Urinary bladder (tissue), 4 donors: Measurements from ENCODE around the gene TMEM164. TPM values are rescaled to one million over a fixed set of nuclear protein-coding genes. Genes with fewer than 3 reads are reported as not detected.
"Not testable (repeated sequence)": the region's sequence is repeated elsewhere in the genome, so short reads cannot be mapped to it uniquely, and the experiment has no call there.

Experiments used
- DNase-seq: peaks from one replicate; pipeline ENCODE4 v3.0.0-alpha.2; 2015; ENCODE audit errors: extremely low spot score
- H3K27ac ChIP-seq: one replicate; pipeline ENCODE4 v1.5.1; 2013; ENCODE audit warnings: low read depth, mild to moderate bottlenecking, moderate library complexity
- H3K36me3 ChIP-seq: one replicate; pipeline ENCODE4 v1.6.1; 2013; ENCODE audit warnings: mild to moderate bottlenecking, moderate library complexity; ENCODE audit not compliant: insufficient read depth
- H3K4me1 ChIP-seq: one replicate; pipeline ENCODE4 v1.6.1; 2013; ENCODE audit warnings: mild to moderate bottlenecking, moderate library complexity; ENCODE audit not compliant: insufficient read depth
- H3K4me3 ChIP-seq: one replicate; pipeline ENCODE4 v1.5.1; 2013; ENCODE audit warnings: low read depth, low read length
- WGBS: extraction: QIAGEN DNeasy Blood & Tissue Kit; methylation state at CpG from one replicate; pipeline ENCODE4 v1.1.7; 2013; 5-methylcytosine and 5-hydroxymethylcytosine counted together
- polyA plus RNA-seq: library from polyadenylated mRNA; stranded (reverse); fragments of 200-250 nt; gene quantifications from one replicate; pipeline ENCODE4 v1.2.3, GENCODE V29; 2013
- total RNA-seq: library from RNA; depleted of rRNA; stranded (reverse); fragments of >200 nt; gene quantifications from one replicate; pipeline ENCODE4 v1.2.3, GENCODE V29; 2014
- donor health status: healthy with polysubstance abuse.
- donor health status: healthy.

TMEM164 gene
- 10.3 TPM for total RNA-seq
- 12.4 TPM for polyA plus RNA-seq

DNA sequence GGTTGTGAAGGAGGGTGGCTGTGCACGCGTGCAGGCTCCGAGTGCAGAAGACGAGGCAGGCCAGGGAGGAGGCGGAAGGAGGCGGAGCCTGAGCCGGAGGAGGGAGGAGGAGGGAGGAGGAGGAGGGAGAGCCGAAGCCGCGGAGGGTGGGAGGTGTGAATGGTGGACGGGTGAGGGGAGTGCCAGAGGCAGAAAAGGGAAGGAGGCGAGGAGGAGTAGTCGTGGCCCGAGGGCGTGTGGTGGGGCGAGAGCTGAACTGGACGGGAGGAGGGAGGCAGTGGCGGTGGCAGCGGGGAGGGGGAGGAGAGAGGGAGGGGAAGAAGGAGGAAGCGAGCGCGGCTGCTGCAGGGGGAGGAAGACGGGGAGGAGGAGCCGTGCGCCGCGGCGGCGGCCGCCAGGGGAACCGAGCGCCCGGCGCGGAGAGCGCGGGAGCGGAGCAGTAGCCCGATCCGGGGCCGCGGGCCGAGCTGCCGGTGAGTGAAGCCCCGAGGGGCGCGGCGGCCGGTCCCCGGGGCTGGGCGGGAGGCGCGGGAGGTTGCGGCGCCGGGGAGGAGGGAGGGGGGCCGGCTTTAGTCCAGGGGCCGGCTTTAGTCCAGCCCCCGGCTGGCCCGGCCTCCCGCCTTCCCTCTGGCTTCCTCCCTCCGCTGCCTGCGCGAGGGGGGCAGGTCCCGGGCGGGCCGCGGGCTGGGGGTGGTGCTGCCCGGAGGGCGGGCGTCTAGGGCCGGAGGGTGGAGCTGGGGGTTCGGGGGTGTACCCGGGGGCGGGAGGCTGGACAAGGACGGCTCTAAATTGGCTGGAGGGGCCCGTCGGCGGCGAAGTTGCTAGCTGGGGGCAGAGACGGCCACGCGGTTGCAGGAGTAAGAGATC is at the start of gene TMEM164:
TSS of gene TMEM164 (plus strand) at position 815 of the 867 bp plus-strand sequence. CDS start 661 bp downstream, outside the sequence.
- Histone ChIP-seq H3K4me1 (no peaks in the 10 kb centered on the region), H3K36me3 (no peaks in the 10 kb centered on the region), H3K4me3 (peak within 1 kb of the TSS; percentile 72), H3K27ac (peak within 1 kb of the TSS; percentile 89)
- peak; percentile 36 for DNase-seq
- WGBS: under 1% methylated on average over 69 of the region's 83 CpGs

DNA sequence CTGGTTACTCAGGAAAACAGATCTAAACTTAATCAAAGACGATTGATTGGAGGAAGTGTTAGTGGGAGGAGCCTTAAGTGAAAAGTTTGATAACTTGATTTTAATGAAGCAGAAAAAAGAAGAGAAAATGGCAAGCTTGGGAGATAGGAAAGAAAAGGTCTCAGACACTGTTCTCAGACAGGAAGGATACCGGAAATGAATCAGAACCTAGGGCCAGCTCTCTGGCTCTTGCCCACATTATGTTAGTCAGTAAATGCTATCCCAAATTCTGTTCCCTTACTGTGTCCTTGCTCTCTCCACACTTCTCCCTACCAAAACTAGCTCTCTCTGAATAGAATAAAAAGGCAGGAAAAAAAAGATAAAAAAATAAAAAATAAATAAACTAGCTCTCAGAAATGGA is 48.6 kb upstream of the TMEM164 start:
- DNase-seq: no peak
- Histone ChIP-seq H3K27ac (no peak overlapping the region), H3K36me3 (no peaks in the 10 kb centered on the region), H3K4me1 (no peaks in the 10 kb centered on the region), H3K4me3 (no peak overlapping the region)
- WGBS: 82% methylated on average over 2 of the region's 2 CpGs

DNA sequence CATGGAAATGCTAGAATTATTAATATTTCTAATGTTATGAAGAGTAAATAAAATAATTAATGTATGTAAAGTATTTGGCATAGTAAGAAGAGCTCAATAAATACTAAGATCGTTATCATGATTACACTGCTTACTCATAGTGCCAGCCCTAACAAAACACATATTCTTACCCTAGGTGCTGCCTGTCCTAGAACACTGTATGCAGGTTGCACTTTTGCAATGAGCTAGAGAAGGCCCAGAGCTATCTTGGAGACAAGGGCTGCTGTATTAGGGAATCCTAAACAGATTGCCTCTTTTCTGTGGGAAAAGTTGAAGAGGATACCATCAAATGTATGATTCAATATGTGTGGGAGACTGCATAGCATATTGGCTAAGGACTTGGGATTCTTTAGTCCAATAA is 48.0 kb upstream of the TMEM164 start:
- no peak for DNase-seq
- 70% methylated on average over 1 of the region's 1 CpG for WGBS
- Histone ChIP-seq H3K4me1 (no peaks in the 10 kb centered on the region), H3K36me3 (no peaks in the 10 kb centered on the region), H3K27ac (no peak overlapping the region), H3K4me3 (no peak overlapping the region)

GRCh38 chrX:109958266-109958665 is 44.6 kb upstream of the TMEM164 start:
- Histone ChIP-seq H3K36me3 (no peaks in the 10 kb centered on the region), H3K4me3 (no peak overlapping the region), H3K27ac (no peak overlapping the region), H3K4me1 (no peaks in the 10 kb centered on the region)
- DNase-seq: no peak

DNA sequence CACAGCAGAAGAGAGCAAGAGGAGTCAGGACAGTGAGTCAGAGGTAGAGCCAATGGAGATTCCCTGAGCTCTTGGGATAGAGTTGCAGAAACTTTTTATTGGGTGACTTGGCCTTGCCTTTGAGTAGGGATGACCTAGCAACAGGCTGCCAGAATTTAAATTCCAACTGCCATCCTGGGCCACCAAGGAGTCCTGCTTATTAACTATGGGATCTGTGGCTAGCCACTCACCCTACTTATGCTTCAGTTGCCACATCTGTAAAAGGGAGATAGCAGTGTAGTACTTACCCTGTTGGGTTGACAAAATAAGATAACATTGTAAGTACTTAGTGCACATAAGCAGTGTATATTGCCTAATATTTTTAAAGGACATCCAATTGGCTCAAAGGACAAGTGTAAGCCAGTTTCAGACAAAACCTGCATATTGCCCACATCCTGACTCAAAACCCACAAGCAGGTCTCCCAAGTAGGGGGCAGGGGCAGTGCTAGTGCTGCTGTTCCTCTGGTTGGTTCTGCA is 43.5 kb upstream of the TMEM164 start:
- no peak overlapping the region for H3K27ac ChIP-seq

DNA sequence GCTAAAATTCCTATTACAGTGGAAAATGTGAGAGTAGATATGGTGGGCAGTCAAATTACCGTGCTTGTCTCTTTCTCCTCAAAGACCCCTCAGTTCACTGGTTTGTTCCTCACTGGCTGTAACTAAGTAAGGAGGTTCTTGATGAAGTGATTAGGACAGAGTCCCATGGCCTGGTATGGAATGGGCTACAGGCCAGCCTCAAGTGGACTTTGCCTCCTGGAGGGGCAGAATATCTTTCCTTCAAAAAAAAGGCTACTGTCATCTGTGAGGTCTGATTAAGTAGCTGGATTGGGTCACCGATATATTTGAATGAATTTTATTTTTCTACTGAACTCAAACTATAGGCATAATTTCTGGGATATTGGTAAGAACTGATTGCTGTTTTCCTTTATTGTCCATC is 38.5 kb upstream of the TMEM164 start:
- no peaks in the 10 kb centered on the region for H3K4me1 ChIP-seq
- no peak for DNase-seq
- H3K27ac ChIP-seq: no peak overlapping the region
- no peak overlapping the region for H3K4me3 ChIP-seq
- no peaks in the 10 kb centered on the region for H3K36me3 ChIP-seq
- WGBS: 90% methylated on average over 2 of the region's 2 CpGs

More for the DNA sequence above, 43.5 kb upstream of the TMEM164 start:
- Histone ChIP-seq H3K36me3 (no peaks in the 10 kb centered on the region), H3K4me1 (no peaks in the 10 kb centered on the region), H3K4me3 (no peak overlapping the region)
- no peak for DNase-seq

- 76% methylated on average over 1 of the region's 1 CpG for WGBS
- DNase-seq: no peak
- Histone ChIP-seq H3K4me1 (no peaks in the 10 kb centered on the region), H3K36me3 (no peaks in the 10 kb centered on the region), H3K4me3 (no peak overlapping the region), H3K27ac (no peak overlapping the region)
These were observed 36.7 kb upstream of the TMEM164 start for GRCh38 chrX:109966246-109966645.

GRCh38 chrX:109967156-109967555 is 35.8 kb upstream of the TMEM164 start:
- WGBS: 87% methylated on average over 3 of the region's 3 CpGs
- no peak for DNase-seq
- no peaks in the 10 kb centered on the region for H3K4me1 ChIP-seq
- no peak overlapping the region for H3K27ac ChIP-seq
- no peak overlapping the region for H3K4me3 ChIP-seq
- no peaks in the 10 kb centered on the region for H3K36me3 ChIP-seq

- not testable (repeated sequence) for DNase-seq, H3K4me1 ChIP-seq, H3K36me3 ChIP-seq, H3K4me3 ChIP-seq, H3K27ac ChIP-seq
- WGBS: 91% methylated on average over 4 of the region's 4 CpGs
These were observed 32.1 kb upstream of the TMEM164 start for GRCh38 chrX:109970841-109971240.

DNA sequence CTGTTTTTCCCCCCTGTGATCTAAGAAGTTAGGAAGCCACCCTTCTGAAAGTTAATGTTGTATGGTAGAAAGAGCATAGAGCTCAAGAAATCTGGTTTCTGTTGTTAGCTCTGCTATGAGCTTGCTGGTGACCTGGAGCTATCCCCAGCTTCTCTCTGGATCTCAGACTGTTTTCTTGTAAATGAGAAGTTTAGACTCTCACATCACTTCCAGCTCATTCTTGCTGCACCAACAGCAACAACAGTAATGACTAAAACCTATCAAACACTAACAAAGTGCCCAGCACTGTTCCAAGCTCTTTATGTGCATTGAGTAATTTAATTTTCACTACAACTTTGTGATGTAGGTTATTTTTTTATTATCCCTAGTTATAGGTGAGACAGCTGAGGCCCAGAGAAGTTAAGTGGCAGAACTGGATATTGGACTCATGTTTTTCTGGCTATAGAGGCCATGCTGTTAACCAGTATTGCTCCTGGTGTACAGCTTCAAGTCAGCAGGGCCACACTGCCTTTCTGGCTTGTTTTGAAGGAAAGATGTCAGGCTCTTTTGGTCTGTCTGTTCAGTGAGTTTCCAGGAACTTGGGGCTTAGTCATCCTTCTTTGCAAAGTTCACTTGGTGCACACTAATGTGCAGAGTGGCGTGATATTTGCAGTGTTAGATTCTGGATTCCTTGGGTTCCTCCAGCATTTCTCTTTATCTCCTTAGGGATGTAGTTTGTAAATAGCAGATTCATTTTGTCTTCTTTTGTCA is 27.8 kb upstream of the TMEM164 start:
- Histone ChIP-seq H3K27ac (no peak overlapping the region), H3K4me1 (no peaks in the 10 kb centered on the region), H3K4me3 (no peak overlapping the region), H3K36me3 (no peaks in the 10 kb centered on the region)
- DNase-seq: no peak
- WGBS: 88% methylated on average over 1 of the region's 1 CpG

- not testable (repeated sequence) for H3K27ac ChIP-seq, H3K36me3 ChIP-seq, H3K4me3 ChIP-seq, H3K4me1 ChIP-seq, DNase-seq
- 82% methylated on average over 4 of the region's 4 CpGs for WGBS
These were observed 17.7 kb upstream of the TMEM164 start for GRCh38 chrX:109985210-109985609.

DNA sequence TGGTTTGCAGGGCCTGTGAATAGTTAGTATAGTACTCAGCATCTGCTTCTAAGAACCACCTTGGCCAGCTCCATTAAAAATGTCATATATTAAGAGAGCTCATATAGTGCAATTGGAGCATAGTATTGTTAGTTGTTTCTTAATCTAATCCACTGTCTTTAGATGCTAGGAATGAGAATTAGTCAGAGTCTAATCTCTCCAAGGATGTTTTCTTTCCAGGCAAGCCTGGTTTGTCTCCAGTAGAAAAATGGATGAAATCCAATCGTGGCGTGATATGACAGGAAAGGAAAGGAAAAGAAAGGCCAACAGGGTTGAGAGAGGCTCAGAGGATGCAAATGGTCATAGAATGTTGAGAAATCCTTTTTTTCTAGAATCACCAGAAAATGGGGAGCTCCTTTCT is 15.0 kb upstream of the TMEM164 start:
- H3K36me3 ChIP-seq: no peaks in the 10 kb centered on the region
- no peaks in the 10 kb centered on the region for H3K4me1 ChIP-seq
- DNase-seq: no peak
- no peak overlapping the region for H3K4me3 ChIP-seq
- WGBS: 49% methylated on average over 2 of the region's 2 CpGs
- no peak overlapping the region for H3K27ac ChIP-seq

GRCh38 chrX:109990582-109991276 is 12.2 kb upstream of the TMEM164 start:
- Histone ChIP-seq H3K4me3 (no peak overlapping the region), H3K36me3 (no peaks in the 10 kb centered on the region), H3K4me1 (no peaks in the 10 kb centered on the region), H3K27ac (no peak overlapping the region)
- 79% methylated on average over 3 of the region's 3 CpGs for WGBS
- no peak for DNase-seq
